GM21723 (cell line): Measurements from ENCODE around the gene CSTF1.
A peak's percentile ranks its signal among the peaks of the same experiment; 100 is the strongest.

ENCODE experiments used
- ATAC-seq: cut with Tn5 transposase; IDR thresholded peaks from one replicate; pipeline ENCODE4 v1.9.1; 2021; ENCODE audit warnings: mild to moderate bottlenecking, moderate library complexity; ENCODE audit not compliant: unreplicated experiment

CSTF1 gene

GRCh38 chr20:56426926-56427325, 34.5 kb downstream of the CSTF1 start:
- ATAC-seq, result no peak

- ATAC-seq, result no peak
These were observed 35.4 kb downstream of the CSTF1 start for GRCh38 chr20:56427797-56428196.

GRCh38 chr20:56428410-56428809, 36.0 kb downstream of the CSTF1 start:
- no peak for ATAC-seq

GRCh38 chr20:56428881-56429280, 36.4 kb downstream of the CSTF1 start:
- ATAC-seq, result no peak

- no peak for ATAC-seq
These were observed 37.1 kb downstream of the CSTF1 start for GRCh38 chr20:56429502-56429901.

GRCh38 chr20:56429941-56430340, 37.5 kb downstream of the CSTF1 start:
- ATAC-seq, result no peak

- no peak for ATAC-seq
These were observed 38.0 kb downstream of the CSTF1 start for GRCh38 chr20:56430461-56430860.

GRCh38 chr20:56430957-56431356, 38.5 kb downstream of the CSTF1 start:
- no peak for ATAC-seq

GRCh38 chr20:56431471-56431870, 39.0 kb downstream of the CSTF1 start:
- no peak for ATAC-seq

GRCh38 chr20:56433221-56433879, 40.9 kb downstream of the CSTF1 start:
- ATAC-seq, result no peak

- ATAC-seq, result no peak
These were observed 41.4 kb downstream of the CSTF1 start for GRCh38 chr20:56433880-56434255.

GRCh38 chr20:56437196-56437960, 44.9 kb downstream of the CSTF1 start:
- no peak for ATAC-seq

- no peak for ATAC-seq
These were observed 45.8 kb downstream of the CSTF1 start for GRCh38 chr20:56438284-56438683.

GRCh38 chr20:56439771-56440291, 47.4 kb downstream of the CSTF1 start:
- no peak for ATAC-seq

- ATAC-seq, result peak; percentile 79
These were observed 48.0 kb downstream of the CSTF1 start for GRCh38 chr20:56440346-56441007.

GRCh38 chr20:56442389-56443365, 50.2 kb downstream of the CSTF1 start:
- ATAC-seq, result no peak

GRCh38 chr20:56443654-56444540, 51.5 kb downstream of the CSTF1 start:
- no peak for ATAC-seq

- ATAC-seq, result no peak
These were observed 52.7 kb downstream of the CSTF1 start for GRCh38 chr20:56445130-56445529.

- ATAC-seq, result no peak
These were observed 53.1 kb downstream of the CSTF1 start for GRCh38 chr20:56445540-56445939.

- no peak for ATAC-seq
These were observed 54.8 kb downstream of the CSTF1 start for GRCh38 chr20:56447227-56447626.
